H1 (cell line): ENCODE measurements around the gene LURAP1L. TPM values are rescaled to one million over a fixed set of nuclear protein-coding genes. Genes with fewer than 3 reads are reported as not detected.

ENCODE experiments used
- CTCF ChIA-PET: fragments of 300-600 bp; sonication (Branson Sonifier 250); formaldehyde crosslinking; loops from one replicate; lab custom pipeline; 2021; ENCODE audit not compliant: partially characterized antibody; lab: Charles Lee
- POLR2A ChIA-PET: fragments of 300-600 bp; sonication (Branson Sonifier 250); formaldehyde crosslinking; loops from one replicate; lab custom pipeline; 2021; ENCODE audit warnings: inconsistent platforms; ENCODE audit not compliant: partially characterized antibody; lab: Charles Lee
- DNase-seq, 2 experiments: peaks; one replicate each; pipeline versions ENCODE4 v3.0.0 to v3.0.0-alpha.2; 2010 to 2022; ENCODE audit warnings: low spot score in 2 of 2, low read depth in 1 of 2, mixed read lengths in 1 of 2
- FAIRE-seq: peaks from 2 replicates; lab custom pipeline; 2011; peaks lifted over from hg19 to GRCh38; lab: Jason Lieb, UNC
- H2AFZ ChIP-seq: 2 replicates; pipeline ENCODE4 v1.8.1; 2012; ENCODE audit warnings: low read length, inconsistent platforms
- H2AK5ac ChIP-seq: 2 replicates; pipeline ENCODE4 v1.6.1; 2013; ENCODE audit warnings: low read depth, low read length
- H2BK120ac ChIP-seq: replicated peaks from 2 replicates; pipeline ENCODE3; 2013; ENCODE audit warnings: low read depth, low read length, inconsistent platforms
- H2BK12ac ChIP-seq: 2 replicates; pipeline ENCODE4 v1.6.1; 2013; ENCODE audit warnings: low read depth, low read length
- H2BK15ac ChIP-seq: 2 replicates; pipeline ENCODE4 v1.6.1; 2013; ENCODE audit warnings: low read length
- H2BK20ac ChIP-seq: 2 replicates; pipeline ENCODE4 v1.6.1; 2013; ENCODE audit warnings: low read length
- H2BK5ac ChIP-seq: 2 replicates; pipeline ENCODE4 v1.6.1; 2013; ENCODE audit warnings: low read depth, low read length
- H3K14ac ChIP-seq: 2 replicates; pipeline ENCODE4 v1.6.1; 2013; ENCODE audit warnings: inconsistent platforms; ENCODE audit not compliant: insufficient read length
- H3K18ac ChIP-seq: 2 replicates; pipeline ENCODE4 v1.6.1; 2013; ENCODE audit warnings: low read length; ENCODE audit errors: extremely low read depth
- H3K23ac ChIP-seq: 2 replicates; pipeline ENCODE4 v1.6.1; 2013; ENCODE audit warnings: inconsistent platforms; ENCODE audit not compliant: insufficient read length
- H3K23me2 ChIP-seq: 2 replicates; pipeline ENCODE4 v1.6.1; 2013; ENCODE audit warnings: low read depth, low read length
- H3K27ac ChIP-seq: 2 replicates; pipeline ENCODE4 v1.6.1; 2011; ENCODE audit warnings: low read depth, low read length, inconsistent platforms
- H3K27me3 ChIP-seq, 4 experiments: replicated peaks in 1 of 4; 1 replicate in 1 of 4; 2 replicates in 3 of 4; pipeline versions ENCODE4 v1.6.1 to v1.8.1; 2011 to 2013; ENCODE audit warnings: low read length in 3 of 4, mild to moderate bottlenecking in 3 of 4, inconsistent platforms in 2 of 4, mixed read lengths in 2 of 4, moderate library complexity in 1 of 4; ENCODE audit not compliant: control insufficient read depth in 3 of 4, insufficient read depth in 3 of 4; ENCODE audit errors: extremely low read depth in 1 of 4
- H3K36me3 ChIP-seq, 4 experiments: 2 replicates each; pipeline versions ENCODE4 v1.6.1 to v1.8.1; 2011 to 2013; ENCODE audit warnings: mild to moderate bottlenecking in 4 of 4, low read length in 3 of 4, moderate library complexity in 2 of 4, control low read depth in 1 of 4, inconsistent platforms in 1 of 4; ENCODE audit not compliant: insufficient read depth in 4 of 4, control insufficient read depth in 2 of 4
- H3K4ac ChIP-seq: replicated peaks from 2 replicates; pipeline ENCODE3; 2013; ENCODE audit warnings: low read length, low read depth, mixed read lengths, inconsistent platforms; ENCODE audit not compliant: insufficient read length
- H3K4me1 ChIP-seq, 4 experiments: replicated peaks in 1 of 4; 1 replicate in 1 of 4; 2 replicates in 3 of 4; pipeline versions ENCODE4 v1.6.1 to v1.8.1; 2011 to 2013; ENCODE audit warnings: low read length in 3 of 4, inconsistent platforms in 2 of 4, mixed read lengths in 1 of 4; ENCODE audit not compliant: insufficient read depth in 4 of 4, control insufficient read depth in 3 of 4
- H3K4me2 ChIP-seq, 2 experiments: 2 replicates each; pipeline versions ENCODE4 v1.6.1 to v1.8.1; 2011 to 2013; ENCODE audit warnings: low read depth in 2 of 2, low read length in 2 of 2, control low read depth in 1 of 2, inconsistent platforms in 1 of 2, mild to moderate bottlenecking in 1 of 2; ENCODE audit not compliant: insufficient read depth in 1 of 2
- H3K4me3 ChIP-seq, 4 experiments: fragments of 200-600, 300-600 bp in 1 of 4; sonication (generic), shearing (Covaris generic), sonication (Bioruptor Twin) in 1 of 4; 2 replicates each; pipeline versions ENCODE4 v1.5.1 to v1.8.1; 2011 to 2016; ENCODE audit warnings: low read length in 4 of 4, low read depth in 3 of 4, control low read depth in 2 of 4, inconsistent platforms in 2 of 4, mild to moderate bottlenecking in 2 of 4, mixed read lengths in 1 of 4, moderate library complexity in 1 of 4; ENCODE audit not compliant: insufficient read depth in 2 of 4; ENCODE audit errors: extremely low read depth in 1 of 4
- H3K56ac ChIP-seq: replicated peaks from 2 replicates; pipeline ENCODE3; 2013; ENCODE audit warnings: low read depth, mild to moderate bottlenecking, mixed read lengths, low read length, inconsistent platforms; ENCODE audit not compliant: insufficient read length
- H3K79me1 ChIP-seq: 2 replicates; pipeline ENCODE4 v1.6.1; 2013; ENCODE audit warnings: low read depth, low read length, control low read depth
- H3K79me2 ChIP-seq, 2 experiments: 2 replicates each; pipeline versions ENCODE4 v1.6.1 to v1.8.1; 2012 to 2013; ENCODE audit warnings: low read length in 2 of 2, mild to moderate bottlenecking in 2 of 2, inconsistent platforms in 1 of 2; ENCODE audit not compliant: insufficient read depth in 2 of 2, control insufficient read depth in 1 of 2
- H3K9ac ChIP-seq, 4 experiments: replicated peaks in 1 of 4; 1 replicate in 1 of 4; 2 replicates in 3 of 4; pipeline versions ENCODE4 v1.6.1 to v1.8.1; 2011 to 2013; ENCODE audit warnings: low read depth in 3 of 4, low read length in 3 of 4, control low read depth in 2 of 4, mild to moderate bottlenecking in 2 of 4, moderate library complexity in 2 of 4, inconsistent platforms in 1 of 4; ENCODE audit errors: extremely low read depth in 1 of 4
- H3K9me3 ChIP-seq, 2 experiments: 2 replicates each; pipeline versions ENCODE4 v1.6.1 to v1.8.1; 2012 to 2013; ENCODE audit warnings: mild to moderate bottlenecking in 2 of 2, moderate library complexity in 2 of 2, control low read depth in 1 of 2, inconsistent platforms in 1 of 2, low read depth in 1 of 2, low read length in 1 of 2, mixed read lengths in 1 of 2; ENCODE audit not compliant: insufficient read depth in 2 of 2
- H4K20me1 ChIP-seq, 2 experiments: replicated peaks in 1 of 2; 2 replicates each; pipeline versions ENCODE3 to v1.8.1; 2011 to 2013; ENCODE audit warnings: inconsistent platforms in 2 of 2, low read length in 2 of 2, mild to moderate bottlenecking in 1 of 2; ENCODE audit not compliant: insufficient read depth in 2 of 2, control insufficient read depth in 1 of 2
- H4K5ac ChIP-seq: 2 replicates; pipeline ENCODE4 v1.6.1; 2013; ENCODE audit warnings: low read length, low read depth, mixed read lengths, inconsistent platforms; ENCODE audit not compliant: insufficient read length
- H4K8ac ChIP-seq: 2 replicates; pipeline ENCODE4 v1.8.0; 2013; ENCODE audit warnings: mild to moderate bottlenecking, moderate library complexity, low read length, inconsistent platforms; ENCODE audit not compliant: insufficient read depth; ENCODE audit errors: extremely low read depth
- H4K91ac ChIP-seq: replicated peaks from 2 replicates; pipeline ENCODE3; 2013; ENCODE audit warnings: low read length, mixed read lengths, inconsistent platforms; ENCODE audit not compliant: insufficient read length
- BACH1 ChIP-seq: IDR thresholded peaks from 2 replicates; pipeline ENCODE4 v1.6.1; 2012; ENCODE audit warnings: low read length, improper control_type of control experiment
- BCL11A ChIP-seq, 2 experiments: IDR thresholded peaks; one replicate each; pipeline ENCODE4 v1.6.1; 2011; ENCODE audit warnings: low read depth in 2 of 2, low read length in 2 of 2, mild to moderate bottlenecking in 2 of 2
- CHD2 ChIP-seq: IDR thresholded peaks from 2 replicates; pipeline ENCODE4 v1.6.1; 2012; ENCODE audit warnings: low read length, improper control_type of control experiment
- EGR1 ChIP-seq: IDR thresholded peaks from 2 replicates; pipeline ENCODE4 v1.6.1; 2011; ENCODE audit warnings: low read depth, low read length, borderline replicate concordance
- EZH2 ChIP-seq: fragments of 200-600 bp; sonication (generic); IDR thresholded peaks from 2 replicates; pipeline ENCODE4 v1.7.1; 2012; ENCODE audit warnings: low read depth, mild to moderate bottlenecking, moderate library complexity, low read length, inconsistent platforms; ENCODE audit not compliant: severe bottlenecking
- NRF1 ChIP-seq: IDR thresholded peaks from 2 replicates; pipeline ENCODE4 v1.6.1; 2011; ENCODE audit warnings: mild to moderate bottlenecking, low read depth, low read length, improper control_type of control experiment
- PHF8 ChIP-seq: fragments of 200-600 bp; sonication (generic); conservative IDR thresholded peaks from 2 replicates; pipeline ENCODE4 v1.7.1; 2012; ENCODE audit warnings: low read depth, mild to moderate bottlenecking, inconsistent platforms, low read length, moderate library complexity
- SIRT6 ChIP-seq: IDR thresholded peaks from one replicate; pipeline ENCODE4 v1.7.1; 2012; ENCODE audit warnings: low read length, inconsistent platforms
- SIX5 ChIP-seq: IDR thresholded peaks from 2 replicates; pipeline ENCODE4 v1.6.1; 2011; ENCODE audit warnings: mild to moderate bottlenecking, low read depth, low read length
- TAF1 ChIP-seq: IDR thresholded peaks from 2 replicates; pipeline ENCODE4 v1.6.1; 2011; ENCODE audit warnings: mild to moderate bottlenecking, low read depth, low read length
- TBP ChIP-seq: IDR thresholded peaks from 2 replicates; pipeline ENCODE4 v1.6.1; 2011; ENCODE audit warnings: low read depth, low read length, improper control_type of control experiment
- WGBS, 2 experiments: shearing (Covaris generic) in 1 of 2; methylation state at CpG; one replicate each; pipeline versions ENCODE4 v1.1.6 to v1.1.7; 2013 to 2015; ENCODE audit warnings: low lambda C conversion rate in 2 of 2, mixed read lengths in 2 of 2, inconsistent platforms in 1 of 2, low coverage in 1 of 2, missing lambda C conversion rate in 1 of 2; ENCODE audit not compliant: insufficient replicate concordance in 2 of 2, insufficient coverage in 1 of 2, insufficient read length in 1 of 2; ENCODE audit errors: extremely low coverage in 1 of 2, missing lambda C conversion rate in 1 of 2; 5-methylcytosine and 5-hydroxymethylcytosine counted together
- polyA plus RNA-seq, 7 experiments: library from polyadenylated mRNA; depleted of rRNA in 3 of 7; stranded (reverse) in 5 of 7; unstranded in 2 of 7; fragments of >200 nt in 5 of 7; fragments of 200-250 nt in 2 of 7; gene quantifications; 1 replicate in 5 of 7; 2 replicates in 1 of 7; 4 replicates in 1 of 7; pipeline versions ENCODE4 v1.2.1 to v1.2.3, GENCODE V29; 2011 to 2013; ENCODE audit warnings: missing spikeins in 2 of 7, mixed read lengths in 2 of 7
- total RNA-seq: library from RNA; stranded (reverse); fragmentation: NEBNext Ultra II Directional; extraction: Animal tissue kit (Norgen Biotek cat#: 25700); gene quantifications from 2 replicates; pipeline ENCODE4 v1.2.1, GENCODE V29; 2021

The LURAP1L gene
- total and polyA plus RNA-seq, 2 of the 8 experiments (the other 6 are each of a cell fraction or from before 2014, with no cell fraction given): 0.63 to 1.2 TPM

DNA sequence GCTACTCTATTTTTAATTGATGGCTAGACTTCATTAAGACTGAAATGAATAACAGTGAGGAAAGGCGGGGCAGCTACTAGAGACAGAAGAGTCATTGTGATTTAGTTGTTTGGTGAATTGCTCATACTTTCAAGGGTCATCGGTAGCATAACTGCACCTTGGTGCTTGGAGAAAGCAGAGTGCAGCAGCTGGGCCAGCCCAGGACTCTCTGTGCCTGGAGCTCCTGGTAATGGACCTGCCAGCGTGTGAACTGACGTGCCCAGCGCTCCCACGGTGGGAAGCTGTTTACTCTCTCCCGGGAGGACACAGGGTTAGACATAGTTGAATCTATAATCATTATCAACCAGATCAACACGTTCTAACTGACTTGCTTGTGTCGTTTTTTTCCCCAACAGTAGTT, 42.9 kb downstream of the LURAP1L start:
- H3K27me3 ChIP-seq: no peaks in the 10 kb centered on the region
- peak overlapping the region; percentile 57; the same call in 1 of the 2 replicates for H2AFZ ChIP-seq
- 90% methylated on average over 9 of the region's 9 CpGs; no CpG with 5 or more reads in 1 of the 2 experiments for WGBS, 2 experiments
- no peak overlapping the region for H4K91ac ChIP-seq
- H2BK12ac ChIP-seq: no peak overlapping the region
- H3K4me2 ChIP-seq: no peak overlapping the region
- H3K18ac ChIP-seq: no peak overlapping the region
- DNase-seq: no peak
- H3K79me2 ChIP-seq: no peaks in the 10 kb centered on the region
- H3K14ac ChIP-seq: no peak overlapping the region
- H3K23ac ChIP-seq: no peak overlapping the region
- no peaks in the 10 kb centered on the region for H4K20me1 ChIP-seq
- H3K4ac ChIP-seq: no peak overlapping the region
- TF ChIP-seq EZH2 (no peak), TBP (no peak), SIRT6 (no peak), SIX5 (no peak), PHF8 (no peak), BACH1 (no peak), CHD2 (no peak), TAF1 (no peak), BCL11A (IDR thresholded peaks at IDR 0.05; ENCODE audit: low read depth in 2 of 2, low read length in 2 of 2) (no peak), NRF1 (no peak), EGR1 (no peak)
- POLR2A ChIA-PET: no interaction called here
- no peaks in the 10 kb centered on the region; a peak in 1 of 7 replicates for H3K4me1 ChIP-seq
- no peak overlapping the region for H2BK15ac ChIP-seq
- H3K36me3 ChIP-seq: no peaks in the 10 kb centered on the region
- no peak overlapping the region for H3K56ac ChIP-seq
- H2BK20ac ChIP-seq: no peak overlapping the region
- no peak overlapping the region for H2AK5ac ChIP-seq
- H3K27ac ChIP-seq: no peak overlapping the region
- no peak overlapping the region for H3K4me3 ChIP-seq
- H2BK120ac ChIP-seq: no peak overlapping the region
- CTCF ChIA-PET: interaction anchor here (0.6 to 3.3 kb wide), 15 partner anchors 8 to 162 kb away, joined by 3 to 23 read pairs (median 4); no protein-coding TSS in a partner anchor
- no peaks in the 10 kb centered on the region for H3K79me1 ChIP-seq
- H2BK5ac ChIP-seq: no peak overlapping the region
- no peak overlapping the region for H4K5ac ChIP-seq
- H4K8ac ChIP-seq: no peak overlapping the region
- H3K9ac ChIP-seq: no peak overlapping the region
- H3K23me2 ChIP-seq: no peaks in the 10 kb centered on the region
- no peak for FAIRE-seq
- no peaks in the 10 kb centered on the region for H3K9me3 ChIP-seq
